Measurements from ENCODE around the gene RETREG3.
"Not testable (repeated sequence)": the region's sequence is repeated elsewhere in the genome, so short reads cannot be mapped to it uniquely, and the experiment has no call there.

RETREG3 gene

DNA sequence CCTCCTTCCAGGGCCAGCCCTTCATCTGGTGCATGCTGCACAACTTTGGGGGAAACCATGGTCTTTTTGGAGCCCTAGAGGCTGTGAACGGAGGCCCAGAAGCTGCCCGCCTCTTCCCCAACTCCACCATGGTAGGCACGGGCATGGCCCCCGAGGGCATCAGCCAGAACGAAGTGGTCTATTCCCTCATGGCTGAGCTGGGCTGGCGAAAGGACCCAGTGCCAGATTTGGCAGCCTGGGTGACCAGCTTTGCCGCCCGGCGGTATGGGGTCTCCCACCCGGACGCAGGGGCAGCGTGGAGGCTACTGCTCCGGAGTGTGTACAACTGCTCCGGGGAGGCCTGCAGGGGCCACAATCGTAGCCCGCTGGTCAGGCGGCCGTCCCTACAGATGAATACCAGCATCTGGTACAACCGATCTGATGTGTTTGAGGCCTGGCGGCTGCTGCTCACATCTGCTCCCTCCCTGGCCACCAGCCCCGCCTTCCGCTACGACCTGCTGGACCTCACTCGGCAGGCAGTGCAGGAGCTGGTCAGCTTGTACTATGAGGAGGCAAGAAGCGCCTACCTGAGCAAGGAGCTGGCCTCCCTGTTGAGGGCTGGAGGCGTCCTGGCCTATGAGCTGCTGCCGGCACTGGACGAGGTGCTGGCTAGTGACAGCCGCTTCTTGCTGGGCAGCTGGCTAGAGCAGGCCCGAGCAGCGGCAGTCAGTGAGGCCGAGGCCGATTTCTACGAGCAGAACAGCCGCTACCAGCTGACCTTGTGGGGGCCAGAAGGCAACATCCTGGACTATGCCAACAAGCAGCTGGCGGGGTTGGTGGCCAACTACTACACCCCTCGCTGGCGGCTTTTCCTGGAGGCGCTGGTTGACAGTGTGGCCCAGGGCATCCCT lies 65.7 kb downstream of the RETREG3 start:
- H3K4me1 Mint-ChIP-seq = peaks cover 22% of the 10 kb centered on the region
- DNase-seq = no peak
- no peaks in the 10 kb centered on the region for H3K9me3 Mint-ChIP-seq
- peaks cover 9% of the 10 kb centered on the region for H3K36me3 Mint-ChIP-seq (ENCODE audit: low read depth)
- H3K27ac Mint-ChIP-seq = no peak overlapping the region
- ATAC-seq = no peak
- H3K4me3 Mint-ChIP-seq = no peak overlapping the region
- H3K27me3 Mint-ChIP-seq = no peaks in the 10 kb centered on the region

DNA sequence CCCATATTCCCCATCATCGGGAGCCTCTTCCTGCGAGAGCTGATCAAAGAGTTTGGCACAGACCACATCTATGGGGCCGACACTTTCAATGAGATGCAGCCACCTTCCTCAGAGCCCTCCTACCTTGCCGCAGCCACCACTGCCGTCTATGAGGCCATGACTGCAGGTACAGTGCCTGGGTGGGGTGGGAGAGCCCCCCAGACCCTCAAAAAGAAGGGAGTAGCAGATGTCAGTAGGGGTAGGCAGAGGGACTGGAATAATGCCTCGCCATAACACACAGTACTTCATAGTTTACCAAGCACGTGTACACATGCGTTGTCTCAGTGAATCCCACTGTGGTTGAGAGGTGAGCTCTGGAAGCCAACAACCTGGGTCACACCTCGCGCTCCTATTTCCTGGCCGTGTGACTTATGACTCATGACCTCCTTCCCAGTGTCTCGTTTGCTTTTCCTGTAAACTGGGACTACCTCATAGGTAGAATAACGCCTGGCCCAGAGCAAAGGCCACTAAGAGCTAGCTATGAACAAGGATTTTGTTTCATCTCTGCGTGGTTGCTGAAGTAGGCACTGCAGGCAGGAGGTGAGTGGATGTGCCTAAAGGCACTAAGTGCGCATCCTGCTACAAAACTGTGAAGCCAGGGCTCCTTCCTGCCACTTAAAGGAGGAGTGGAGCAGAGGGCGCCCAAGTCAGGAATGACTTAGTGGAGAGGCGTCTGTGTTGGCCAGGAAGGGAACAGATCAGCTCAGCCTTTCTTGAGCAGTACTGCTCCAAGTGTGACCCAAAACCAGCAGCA lies 67.9 kb downstream of the RETREG3 start:
- Mint-ChIP-seq H3K36me3 (ENCODE audit: low read depth) (peaks cover 11% of the 10 kb centered on the region), H3K4me3 (no peak overlapping the region), H3K27me3 (no peaks in the 10 kb centered on the region), H3K27ac (peak overlapping the region; percentile 50), H3K9me3 (no peaks in the 10 kb centered on the region), H3K4me1 (peaks cover 27% of the 10 kb centered on the region)
- ATAC-seq (peak; percentile 14), DNase-seq (no peak)

DNA sequence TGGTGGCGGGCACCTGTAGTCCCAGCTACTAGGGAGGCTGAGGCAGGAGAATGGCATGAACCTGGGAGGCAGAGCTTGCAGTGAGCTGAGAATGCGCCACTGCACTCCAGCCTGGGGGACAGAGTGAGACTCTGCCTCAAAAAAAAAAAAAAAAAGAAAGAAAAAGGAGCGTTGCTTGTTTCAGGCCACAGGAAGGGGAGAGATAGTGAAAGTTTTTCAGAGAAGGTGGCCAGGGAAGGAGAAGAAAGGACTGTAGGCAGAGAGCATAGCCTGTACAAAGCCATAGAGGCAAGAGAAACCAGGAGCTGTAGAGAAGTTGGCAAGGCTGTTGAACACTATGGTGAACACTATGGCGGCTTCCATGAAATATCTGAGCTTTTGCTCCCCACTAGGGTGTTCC lies 68.6 kb downstream of the RETREG3 start:
- H3K9me3 Mint-ChIP-seq, H3K27me3 Mint-ChIP-seq, DNase-seq, H3K27ac Mint-ChIP-seq, ATAC-seq, H3K4me3 Mint-ChIP-seq: not testable (repeated sequence)
- Mint-ChIP-seq H3K4me1 (peaks cover 31% of the 10 kb centered on the region), H3K36me3 (ENCODE audit: low read depth) (peaks cover 11% of the 10 kb centered on the region)

DNA sequence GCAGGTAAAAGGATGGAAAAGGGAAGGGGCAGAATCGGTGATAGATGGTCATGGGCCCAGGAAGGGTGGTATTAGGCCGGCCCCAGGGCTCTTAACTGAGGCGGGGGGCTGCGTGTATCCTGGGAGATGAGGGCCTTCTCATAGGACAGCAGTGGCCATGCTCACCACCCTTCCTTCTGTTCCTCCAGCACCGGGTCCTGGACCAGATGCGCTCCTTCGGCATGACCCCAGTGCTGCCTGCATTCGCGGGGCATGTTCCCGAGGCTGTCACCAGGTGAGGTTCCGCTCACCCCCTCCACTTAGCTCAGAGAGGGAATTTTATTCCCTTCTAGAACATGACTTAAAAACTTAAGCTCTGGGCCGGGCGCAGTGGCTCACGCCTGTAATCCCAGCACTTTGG lies 70.7 kb downstream of the RETREG3 start:
- Mint-ChIP-seq H3K4me1 (peaks cover 36% of the 10 kb centered on the region), H3K4me3 (no peak overlapping the region), H3K27me3 (no peaks in the 10 kb centered on the region), H3K36me3 (ENCODE audit: low read depth) (peaks cover 11% of the 10 kb centered on the region), H3K27ac (no peak overlapping the region), H3K9me3 (no peaks in the 10 kb centered on the region)
- DNase-seq (no peak), ATAC-seq (no peak)

DNA sequence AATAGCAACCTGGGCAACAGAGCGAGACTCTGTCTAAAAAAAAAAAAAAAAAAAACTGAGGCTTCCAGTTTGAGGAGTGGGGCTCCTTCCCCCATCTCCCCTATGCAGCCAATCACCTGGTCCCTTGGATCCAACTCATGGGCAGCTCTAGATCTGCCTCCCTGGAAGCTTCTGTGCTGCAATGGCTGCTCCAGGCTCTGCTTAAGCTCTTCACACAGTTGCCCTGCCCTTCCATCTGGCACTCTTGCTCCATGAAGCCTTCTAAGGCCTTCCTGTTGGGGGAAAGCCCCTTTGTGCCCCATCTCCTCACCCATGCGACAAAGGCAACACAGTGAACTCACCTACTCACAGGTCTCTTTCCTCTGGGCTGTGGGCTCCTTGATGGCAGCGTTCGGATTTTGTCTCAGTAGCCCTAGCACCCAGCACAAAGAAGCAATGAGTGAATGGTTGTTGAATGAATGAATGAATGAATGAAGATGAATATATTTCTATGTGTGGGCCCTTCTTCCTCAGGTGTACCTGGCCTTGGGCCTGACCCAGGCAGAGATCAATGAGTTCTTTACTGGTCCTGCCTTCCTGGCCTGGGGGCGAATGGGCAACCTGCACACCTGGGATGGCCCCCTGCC lies 71.2 kb downstream of the RETREG3 start:
- H3K27ac Mint-ChIP-seq = peak overlapping the region; percentile 35
- H3K36me3 Mint-ChIP-seq (ENCODE audit: low read depth) = peaks cover 11% of the 10 kb centered on the region
- H3K27me3 Mint-ChIP-seq = no peaks in the 10 kb centered on the region
- peaks cover 36% of the 10 kb centered on the region for H3K4me1 Mint-ChIP-seq
- no peak for ATAC-seq
- DNase-seq = no peak
- no peaks in the 10 kb centered on the region for H3K9me3 Mint-ChIP-seq
- peak overlapping the region; percentile 84 for H3K4me3 Mint-ChIP-seq

DNA sequence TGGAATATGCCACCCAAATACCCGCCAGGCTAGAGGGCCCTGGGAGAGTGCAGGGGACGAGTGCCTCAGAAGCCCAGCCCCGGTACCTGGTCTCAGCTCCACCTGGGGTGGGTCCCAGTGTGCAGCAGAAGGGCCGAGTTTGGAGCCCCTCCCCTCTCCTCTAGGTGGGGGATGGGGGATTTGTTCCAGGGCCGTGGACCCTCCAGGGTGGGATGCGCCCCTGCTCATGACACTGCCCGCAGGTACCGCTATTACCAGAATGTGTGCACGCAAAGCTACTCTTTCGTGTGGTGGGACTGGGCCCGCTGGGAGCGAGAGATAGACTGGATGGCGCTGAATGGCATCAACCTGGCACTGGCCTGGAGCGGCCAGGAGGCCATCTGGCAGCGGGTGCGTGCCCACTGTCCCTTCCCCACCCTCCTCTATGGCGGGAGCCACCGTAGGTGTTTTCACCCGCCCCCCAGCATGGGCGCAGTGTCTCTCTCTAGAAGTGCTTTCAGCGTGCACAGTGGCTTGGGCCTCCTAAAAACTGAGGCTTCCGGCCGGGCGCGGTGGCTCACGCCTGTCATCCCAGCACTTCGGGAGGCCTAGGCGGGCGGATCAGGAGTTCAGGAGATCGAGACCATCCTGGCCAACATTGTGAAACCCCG lies 71.9 kb downstream of the RETREG3 start:
- ATAC-seq (no peak), DNase-seq (no peak)
- no peak overlapping the region for H3K27ac Mint-ChIP-seq
- peak overlapping the region; percentile 84 for H3K4me3 Mint-ChIP-seq
- H3K9me3 Mint-ChIP-seq = no peaks in the 10 kb centered on the region
- H3K4me1 Mint-ChIP-seq = peaks cover 36% of the 10 kb centered on the region
- H3K36me3 Mint-ChIP-seq (ENCODE audit: low read depth) = peaks cover 10% of the 10 kb centered on the region
- H3K27me3 Mint-ChIP-seq = no peaks in the 10 kb centered on the region

DNA sequence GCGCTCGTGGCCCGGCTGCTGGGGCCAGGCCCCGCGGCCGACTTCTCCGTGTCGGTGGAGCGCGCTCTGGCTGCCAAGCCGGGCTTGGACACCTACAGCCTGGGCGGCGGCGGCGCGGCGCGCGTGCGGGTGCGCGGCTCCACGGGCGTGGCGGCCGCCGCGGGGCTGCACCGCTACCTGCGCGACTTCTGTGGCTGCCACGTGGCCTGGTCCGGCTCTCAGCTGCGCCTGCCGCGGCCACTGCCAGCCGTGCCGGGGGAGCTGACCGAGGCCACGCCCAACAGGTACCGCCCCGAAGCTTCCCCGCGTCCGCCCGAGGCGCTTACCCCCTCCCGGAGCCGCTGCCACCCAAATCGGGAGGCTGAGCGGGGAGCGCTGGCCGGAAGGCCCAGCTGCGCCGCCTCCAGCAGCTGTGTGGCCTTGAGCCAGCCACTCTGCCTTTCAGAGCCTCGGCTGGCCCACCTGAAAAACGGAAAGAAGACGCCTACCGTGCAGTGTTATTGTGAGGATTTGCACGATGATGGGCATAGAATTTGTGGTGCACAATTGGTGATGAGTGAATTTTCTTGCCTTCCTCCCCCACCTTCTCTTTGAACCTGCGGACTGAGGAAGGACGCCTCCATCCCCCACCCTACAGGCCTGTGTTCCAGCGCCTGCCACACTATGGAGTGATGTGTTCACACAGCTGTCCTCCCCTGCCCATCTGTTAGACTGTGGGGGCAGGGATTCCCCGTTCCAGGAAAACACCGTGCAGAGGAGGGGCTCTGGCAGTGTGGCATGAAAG lies 72.6 kb downstream of the RETREG3 start:
- DNase-seq (peak; percentile 81), ATAC-seq (peak; percentile 72)
- Mint-ChIP-seq H3K4me1 (peaks cover 37% of the 10 kb centered on the region), H3K4me3 (peak overlapping the region; percentile 84), H3K36me3 (ENCODE audit: low read depth) (peaks cover 10% of the 10 kb centered on the region), H3K27me3 (no peaks in the 10 kb centered on the region), H3K9me3 (no peaks in the 10 kb centered on the region), H3K27ac (peak overlapping the region; percentile 67)

DNA sequence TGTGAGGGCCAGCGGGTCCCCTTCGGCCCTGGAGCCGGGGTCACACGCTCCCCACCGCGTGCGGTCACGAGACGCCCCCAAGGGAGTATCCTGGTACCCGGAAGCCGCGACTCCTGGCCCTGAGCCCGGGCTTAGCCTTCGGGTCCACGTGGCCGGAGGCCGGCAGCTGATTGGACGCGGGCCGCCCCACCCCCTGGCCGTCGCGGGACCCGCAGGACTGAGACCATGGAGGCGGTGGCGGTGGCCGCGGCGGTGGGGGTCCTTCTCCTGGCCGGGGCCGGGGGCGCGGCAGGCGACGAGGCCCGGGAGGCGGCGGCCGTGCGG lies 73.2 kb downstream of the RETREG3 start, which contains the start of gene NAGLU:
Gene NAGLU, plus strand, starts transcription at position 194 of the 324 bp plus-strand sequence. Its CDS starts 32 bp downstream, at position 226.
- no peaks in the 10 kb centered on the region for H3K9me3 Mint-ChIP-seq
- peak within 1 kb of the TSS; percentile 84 for H3K4me3 Mint-ChIP-seq
- no peaks in the 10 kb centered on the region for H3K27me3 Mint-ChIP-seq
- peak; percentile 92 for ATAC-seq
- H3K36me3 Mint-ChIP-seq (ENCODE audit: low read depth) = peaks cover 10% of the 10 kb centered on the region
- DNase-seq = peak; percentile 92
- peak within 1 kb of the TSS; percentile 83 for H3K27ac Mint-ChIP-seq
- H3K4me1 Mint-ChIP-seq = peaks cover 37% of the 10 kb centered on the region

DNA sequence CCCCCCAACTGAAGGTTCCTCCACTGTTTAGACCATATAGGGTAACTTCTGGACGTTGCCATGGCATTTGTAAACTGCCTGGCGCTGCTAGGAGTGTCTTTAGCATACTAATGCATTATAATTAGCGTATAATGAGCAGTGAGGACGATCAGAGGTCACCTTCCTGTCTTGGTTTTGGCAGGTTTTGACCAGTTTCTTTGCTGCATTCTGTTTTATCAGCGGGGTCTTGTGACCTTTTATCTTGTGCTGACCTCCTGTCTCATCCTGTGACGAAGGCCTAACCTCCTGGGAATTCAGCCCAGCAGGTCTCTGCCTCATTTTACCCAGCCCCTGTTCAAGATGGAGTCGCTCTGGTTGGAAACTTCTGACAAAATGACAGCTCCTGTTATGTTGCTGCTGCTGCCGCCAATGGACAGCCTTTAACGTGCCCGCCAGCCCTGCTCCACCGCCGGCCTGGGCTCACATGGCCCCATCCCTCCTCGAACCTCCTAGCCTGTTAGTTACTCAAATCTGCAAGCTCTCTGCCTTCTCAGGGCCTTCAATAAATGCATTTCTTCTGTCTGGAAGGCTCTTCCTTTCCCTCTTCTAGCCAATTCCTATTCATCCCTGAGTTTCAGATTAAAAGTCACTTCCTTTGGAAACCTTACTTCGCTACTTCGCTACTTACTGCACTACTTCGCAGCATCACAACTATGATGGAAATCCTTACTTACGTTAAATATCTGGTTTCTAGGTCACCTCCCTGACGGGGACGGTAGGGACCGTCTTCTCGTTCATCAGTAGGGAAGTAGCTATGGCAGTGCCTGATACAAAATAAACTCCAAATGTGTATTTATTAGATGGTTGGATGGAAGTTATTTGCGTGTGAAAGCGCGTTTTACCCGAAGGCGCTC lies 73.8 kb downstream of the RETREG3 start:
- peaks cover 37% of the 10 kb centered on the region for H3K4me1 Mint-ChIP-seq

DNA sequence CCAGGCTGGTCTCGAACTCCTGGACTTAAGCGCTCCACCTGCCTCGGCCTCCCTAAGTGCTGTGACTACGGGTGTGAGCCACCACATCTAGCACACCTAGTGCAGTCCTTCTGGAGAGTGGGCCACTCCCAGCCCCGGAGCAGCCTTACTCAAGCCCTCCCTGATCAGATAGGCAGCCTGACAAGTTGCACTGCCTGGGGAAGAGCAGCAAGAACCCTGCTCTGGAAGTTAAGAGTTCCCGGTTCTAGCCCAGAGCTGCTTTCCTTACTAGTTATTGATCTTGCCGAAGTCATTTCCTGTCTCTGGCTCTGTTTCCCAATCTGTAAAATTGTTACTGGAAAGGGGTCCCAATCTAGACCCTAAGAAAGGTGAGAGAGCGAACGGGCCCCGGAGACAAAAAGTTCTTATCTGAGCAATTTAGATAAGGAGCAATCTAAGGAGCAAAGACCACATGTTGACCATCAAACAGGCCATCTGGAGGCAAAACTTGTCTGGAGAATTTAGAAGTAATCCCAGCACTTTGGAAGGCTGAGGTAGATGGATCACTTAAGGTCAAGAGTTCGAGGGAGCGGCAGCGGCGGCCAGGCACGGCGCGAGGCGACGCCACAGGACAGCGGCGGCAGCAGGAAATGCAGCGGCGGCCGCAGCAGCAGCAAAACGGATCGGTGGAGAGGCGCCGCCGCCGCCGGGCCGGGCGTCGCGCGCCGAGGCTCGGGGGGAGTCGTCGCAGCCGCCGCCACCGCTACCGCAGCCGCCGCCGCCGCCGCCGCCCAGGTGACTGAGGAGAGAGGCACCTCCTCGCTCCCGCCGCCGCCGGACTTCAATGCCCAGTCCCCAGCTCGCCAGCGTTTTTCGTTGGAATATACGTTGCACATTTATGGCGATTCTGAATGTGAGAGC lies 77.5 kb downstream of the RETREG3 start:
- H3K4me3 Mint-ChIP-seq = peak overlapping the region; percentile 74
- DNase-seq = peak; percentile 64
- peak overlapping the region; percentile 73 for H3K27ac Mint-ChIP-seq
- no peaks in the 10 kb centered on the region for H3K9me3 Mint-ChIP-seq
- H3K27me3 Mint-ChIP-seq = no peaks in the 10 kb centered on the region
- no peaks in the 10 kb centered on the region for H3K36me3 Mint-ChIP-seq (ENCODE audit: low read depth)
- H3K4me1 Mint-ChIP-seq = peaks cover 45% of the 10 kb centered on the region
- ATAC-seq = no peak

More for the DNA sequence above, 73.8 kb downstream of the RETREG3 start:
- Mint-ChIP-seq H3K36me3 (ENCODE audit: low read depth) (peaks cover 10% of the 10 kb centered on the region), H3K27me3 (no peaks in the 10 kb centered on the region), H3K4me3 (peak overlapping the region; percentile 83), H3K9me3 (no peaks in the 10 kb centered on the region), H3K27ac (peak overlapping the region; percentile 83)
- ATAC-seq = peak; percentile 4
- no peak for DNase-seq

DNA sequence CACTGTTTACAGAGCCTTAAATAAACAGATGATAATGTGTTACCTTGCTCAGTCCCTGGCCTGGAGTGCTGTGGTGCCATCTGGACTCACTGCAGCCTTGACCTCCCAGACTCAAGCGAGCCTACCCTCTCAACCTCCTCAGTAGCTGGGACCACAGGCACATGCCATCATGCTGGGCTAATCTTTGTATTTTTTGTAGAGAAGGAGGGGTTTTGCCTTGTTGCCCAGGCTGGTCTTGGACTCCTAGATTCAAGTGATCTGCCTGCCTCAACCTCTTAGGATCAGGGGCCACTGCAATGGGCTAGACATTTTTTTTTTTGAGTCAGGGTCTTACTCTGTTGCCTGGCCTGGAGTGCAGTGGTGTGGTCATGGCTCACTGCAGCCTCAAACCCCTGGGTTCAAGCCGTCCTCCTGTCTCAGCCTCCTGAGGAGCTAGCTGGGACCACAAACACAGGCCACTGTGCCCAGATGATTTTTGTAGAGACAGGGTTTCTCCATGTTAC lies 78.2 kb downstream of the RETREG3 start:
- Mint-ChIP-seq H3K4me3 (no peak overlapping the region), H3K4me1 (peaks cover 44% of the 10 kb centered on the region)

More for the DNA sequence above, 78.2 kb downstream of the RETREG3 start:
- ATAC-seq (no peak), DNase-seq (no peak)
- Mint-ChIP-seq H3K27ac (no peak overlapping the region), H3K27me3 (no peaks in the 10 kb centered on the region), H3K36me3 (ENCODE audit: low read depth) (no peaks in the 10 kb centered on the region), H3K9me3 (no peaks in the 10 kb centered on the region)
